Measurements from ENCODE around the gene NTRK3. TPM values are rescaled to one million over a fixed set of nuclear protein-coding genes. Genes with fewer than 3 reads are reported as not detected.

Gene NTRK3
- total RNA-seq, 4 donors from 2014 or later, result 0.35 to 5.8 (median 3.0) TPM

GRCh38 chr15:88090481-88091011, 166.0 kb downstream of the NTRK3 start:
- Histone ChIP-seq H3K4me3 (no peak overlapping the region), H3K27me3 (no peaks in the 10 kb centered on the region), H3K27ac (no peak overlapping the region), H3K9me3 (no peaks in the 10 kb centered on the region), H3K36me3 (no peaks in the 10 kb centered on the region), H3K4me1 (no peaks in the 10 kb centered on the region)
- TF ChIP-seq POLR2A (IDR thresholded peaks at IDR 0.05) (no peak), CTCF (IDR thresholded peaks at IDR 0.05) (no peak)
- DNase-seq, result no peak

DNA sequence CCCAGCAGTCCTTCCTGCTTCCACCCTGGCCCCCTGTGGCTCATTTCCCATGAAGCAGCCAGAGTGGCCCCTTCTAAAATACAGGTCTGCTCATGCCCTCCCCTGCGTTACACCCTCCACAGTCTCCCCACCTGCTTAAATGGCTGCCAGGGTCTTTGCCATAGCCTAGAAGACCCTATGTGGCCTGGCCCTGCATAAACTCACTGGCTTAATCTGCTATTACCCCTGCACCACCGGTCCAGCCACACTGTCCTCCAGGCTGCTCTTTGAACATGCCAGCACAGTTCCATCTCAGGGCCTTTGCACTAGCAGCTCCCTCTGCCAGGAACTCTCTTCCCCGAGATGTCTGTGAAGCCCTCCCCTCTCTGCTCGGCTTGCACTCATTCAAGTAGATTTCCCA, 166.8 kb downstream of the NTRK3 start:
- Histone ChIP-seq H3K9me3 (no peaks in the 10 kb centered on the region), H3K27me3 (no peaks in the 10 kb centered on the region), H3K4me3 (no peak overlapping the region), H3K27ac (no peak overlapping the region), H3K36me3 (no peaks in the 10 kb centered on the region), H3K4me1 (no peaks in the 10 kb centered on the region)
- DNase-seq, result no peak
- TF ChIP-seq CTCF (IDR thresholded peaks at IDR 0.05) (no peak), POLR2A (IDR thresholded peaks at IDR 0.05) (no peak)

DNA sequence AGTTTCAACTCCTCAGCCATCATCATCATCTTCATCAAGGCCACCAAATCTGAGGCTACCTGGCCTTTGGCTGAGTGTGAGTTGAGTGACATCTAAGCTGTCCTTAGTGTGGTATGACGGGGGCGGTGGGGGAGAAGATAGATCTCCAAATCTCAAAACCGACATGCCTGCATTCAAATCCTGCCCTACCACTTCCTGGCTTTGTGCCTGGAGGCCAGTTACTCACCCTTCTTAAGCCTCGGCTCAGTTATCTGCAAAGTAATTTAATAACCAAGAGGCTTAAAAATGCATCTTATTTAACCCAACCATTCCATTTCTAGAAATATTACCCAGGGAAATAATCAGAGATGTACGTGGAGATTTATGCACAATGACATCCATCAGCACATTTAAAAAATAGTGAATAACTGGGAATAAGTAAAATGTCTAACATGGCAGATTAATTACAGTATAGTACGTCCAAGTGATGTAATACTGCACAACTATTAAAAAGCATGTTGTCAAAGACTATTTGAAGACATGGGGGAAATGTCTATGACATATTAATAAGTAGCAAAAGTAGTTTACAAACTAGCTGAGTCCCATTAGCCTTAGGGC, 167.4 kb downstream of the NTRK3 start:
- Histone ChIP-seq H3K4me1 (no peaks in the 10 kb centered on the region), H3K27ac (no peak overlapping the region), H3K27me3 (no peaks in the 10 kb centered on the region), H3K9me3 (no peaks in the 10 kb centered on the region), H3K36me3 (no peaks in the 10 kb centered on the region), H3K4me3 (no peak overlapping the region)
- no peak for TF ChIP-seq POLR2A (IDR thresholded peaks at IDR 0.05)
- no peak for TF ChIP-seq CTCF (IDR thresholded peaks at IDR 0.05)
- no peak for DNase-seq

DNA sequence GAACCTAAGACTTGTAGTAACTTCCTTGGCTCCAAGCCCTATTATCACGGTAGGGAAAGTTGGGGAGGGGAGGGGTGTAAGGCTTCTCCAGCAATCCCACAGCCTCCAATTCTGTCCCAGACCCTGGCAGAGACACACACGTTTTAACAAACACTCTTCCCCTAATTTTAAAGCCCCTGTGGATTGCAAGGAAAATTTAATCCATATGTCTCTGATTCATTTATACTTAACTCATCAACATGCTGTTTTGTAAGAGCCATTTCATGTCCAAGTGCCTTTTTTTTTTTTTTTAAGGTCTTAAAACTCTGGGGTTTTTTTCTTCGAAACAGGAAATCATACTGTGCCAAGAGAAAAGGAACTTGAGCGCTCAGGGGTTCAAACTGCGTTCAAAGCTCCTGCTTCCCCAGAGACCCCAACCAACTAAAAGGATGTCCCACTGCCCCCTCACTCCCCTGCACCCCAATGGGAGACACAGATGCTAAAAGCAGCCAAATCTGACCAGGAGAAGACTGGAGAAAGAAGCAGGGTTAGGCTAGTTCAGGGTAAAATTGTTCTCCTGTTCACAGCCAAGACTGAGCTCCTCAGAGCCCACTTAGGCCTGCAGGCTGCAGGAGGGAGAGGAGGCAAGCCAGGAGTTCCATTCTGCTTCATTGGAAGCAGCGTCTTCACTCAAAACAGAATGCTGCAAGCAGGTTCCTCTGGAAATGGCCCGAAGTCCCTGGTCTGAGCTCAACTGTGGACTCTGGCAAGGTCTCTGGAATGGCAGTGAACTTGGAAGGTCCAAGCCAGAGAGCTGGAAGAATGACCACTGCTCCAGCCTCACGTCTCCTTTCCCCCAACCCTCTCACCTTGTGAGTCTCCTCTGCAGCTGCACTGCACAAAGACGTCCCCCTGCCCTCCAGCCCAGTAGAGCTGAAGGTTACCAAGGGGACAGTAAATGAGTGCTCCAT, 172.5 kb downstream of the NTRK3 start:
- no peaks in the 10 kb centered on the region for H3K27me3 ChIP-seq
- no peak overlapping the region for H3K4me3 ChIP-seq
- H3K4me1 ChIP-seq, result no peaks in the 10 kb centered on the region
- H3K9me3 ChIP-seq, result no peaks in the 10 kb centered on the region
- no peak for TF ChIP-seq POLR2A (IDR thresholded peaks at IDR 0.05)
- TF ChIP-seq CTCF (IDR thresholded peaks at IDR 0.05), result no peak
- H3K27ac ChIP-seq, result no peak overlapping the region
- no peak for DNase-seq
- no peaks in the 10 kb centered on the region for H3K36me3 ChIP-seq

GRCh38 chr15:88080616-88081015, 175.9 kb downstream of the NTRK3 start:
- H3K27ac ChIP-seq, result no peak overlapping the region
- TF ChIP-seq POLR2A (IDR thresholded peaks at IDR 0.05), result no peak

More at GRCh38 chr15:88080616-88081015, 175.9 kb downstream of the NTRK3 start:
- no peak overlapping the region for H3K4me3 ChIP-seq
- no peaks in the 10 kb centered on the region for H3K27me3 ChIP-seq
- H3K9me3 ChIP-seq, result no peaks in the 10 kb centered on the region
- no peaks in the 10 kb centered on the region for H3K36me3 ChIP-seq
- H3K4me1 ChIP-seq, result no peaks in the 10 kb centered on the region
- DNase-seq, result no peak
